Fibroblast of lung (primary cell): ENCODE measurements around the gene SELPLG. TPM values are rescaled to one million over a fixed set of nuclear protein-coding genes. Genes with fewer than 3 reads are reported as not detected.

ENCODE experiments used
- DNase-seq, 2 donors: peaks; one replicate each; pipeline versions ENCODE4 v3.0.0 to v3.0.0-alpha.2; 2010; ENCODE audit warnings: low read depth in 2 of 2
- H2AFZ ChIP-seq: 2 replicates; pipeline ENCODE4 v1.5.1; 2012; ENCODE audit warnings: low read length, control low read depth, inconsistent platforms
- H3K27ac ChIP-seq: 2 replicates; pipeline ENCODE4 v1.5.1; 2011; ENCODE audit warnings: low read length, control low read depth; ENCODE audit not compliant: insufficient read depth
- H3K27me3 ChIP-seq: 2 replicates; pipeline ENCODE4 v1.5.1; 2011; ENCODE audit warnings: mild to moderate bottlenecking, low read length; ENCODE audit not compliant: control insufficient read depth, insufficient read depth
- H3K36me3 ChIP-seq: 2 replicates; pipeline ENCODE4 v1.5.1; 2011; ENCODE audit warnings: low read length; ENCODE audit not compliant: control insufficient read depth, insufficient read depth
- H3K4me1 ChIP-seq: 2 replicates; pipeline ENCODE4 v1.5.1; 2011; ENCODE audit warnings: low read length; ENCODE audit not compliant: control insufficient read depth, insufficient read depth; ENCODE audit errors: extremely low read depth
- H3K4me2 ChIP-seq: 2 replicates; pipeline ENCODE4 v1.5.1; 2011; ENCODE audit warnings: low read length, control low read depth; ENCODE audit not compliant: insufficient read depth; ENCODE audit errors: extremely low read depth
- H3K4me3 ChIP-seq, 4 experiments: fragments of 200-600 bp in 1 of 4; sonication (generic) in 1 of 4; replicated peaks in 1 of 4; 2 replicates each; pipeline ENCODE4 v1.5.1; 2011 to 2016; ENCODE audit warnings: low read length in 4 of 4, low read depth in 3 of 4, mild to moderate bottlenecking in 3 of 4, control low read depth in 2 of 4, inconsistent platforms in 1 of 4, mixed read lengths in 1 of 4; ENCODE audit not compliant: insufficient read depth in 1 of 4; ENCODE audit errors: control extremely low read depth in 1 of 4
- H3K79me2 ChIP-seq: 2 replicates; pipeline ENCODE4 v1.5.1; 2012; ENCODE audit warnings: mild to moderate bottlenecking, low read length, inconsistent platforms; ENCODE audit not compliant: control insufficient read depth, insufficient read depth
- H3K9ac ChIP-seq: 2 replicates; pipeline ENCODE4 v1.5.1; 2011; ENCODE audit warnings: mild to moderate bottlenecking, low read length, control low read depth; ENCODE audit not compliant: insufficient read depth
- H3K9me3 ChIP-seq: 2 replicates; pipeline ENCODE4 v1.5.1; 2012; ENCODE audit warnings: low read depth, low read length; ENCODE audit not compliant: control insufficient read depth, insufficient read depth
- H4K20me1 ChIP-seq: 2 replicates; pipeline ENCODE4 v1.5.1; 2011; ENCODE audit warnings: low read length; ENCODE audit not compliant: control insufficient read depth, insufficient read depth; ENCODE audit errors: extremely low read depth
- CTCF ChIP-seq, 2 donors: IDR thresholded peaks in 1 of 2; conservative IDR thresholded peaks in 1 of 2; 1 replicate in 1 of 2; 2 replicates in 1 of 2; pipeline ENCODE4 v1.5.1; 2011 to 2012; ENCODE audit warnings: low read length in 2 of 2, control low read depth in 1 of 2, inconsistent platforms in 1 of 2, low read depth in 1 of 2, mild to moderate bottlenecking in 1 of 2
- EZH2 ChIP-seq: IDR thresholded peaks from 2 replicates; pipeline ENCODE4 v1.5.1; 2012; ENCODE audit warnings: low read length, control low read depth, mild to moderate bottlenecking; ENCODE audit errors: missing control alignments
- polyA plus RNA-seq, 2 donors: library from polyadenylated mRNA; depleted of rRNA in 1 of 2; stranded (reverse) in 1 of 2; unstranded in 1 of 2; fragments of >200 nt; gene quantifications; 2 replicates each; pipeline ENCODE4 v1.2.1, GENCODE V29; 2011 to 2012; ENCODE audit warnings: missing spikeins in 1 of 2
- total RNA-seq: library from RNA; depleted of rRNA; stranded (reverse); fragments of >200 nt; gene quantifications from 2 replicates; pipeline ENCODE4 v1.2.1, GENCODE V29; 2014

Gene SELPLG
- total and polyA plus RNA-seq, 2 donors (not counting 1 experiment from before 2014, with no cell fraction given) = 1.5 to 3.0 TPM

GRCh38 chr12:108613548-108613947, 20.1 kb downstream of the SELPLG start:
- H3K9me3 ChIP-seq = no peaks in the 10 kb centered on the region
- no peak overlapping the region for H2AFZ ChIP-seq
- DNase-seq = no peak
- no peaks in the 10 kb centered on the region for H3K79me2 ChIP-seq
- H3K4me1 ChIP-seq = peaks cover 26% of the 10 kb centered on the region
- no peaks in the 10 kb centered on the region for H3K36me3 ChIP-seq
- TF ChIP-seq CTCF (conservative IDR thresholded peaks at IDR 0.05 in 1 of 2, IDR thresholded peaks at IDR 0.05 in 1 of 2; ENCODE audit: low read depth in 1 of 2, low read length in 2 of 2) (no peak), EZH2 (no peak)
- no peaks in the 10 kb centered on the region for H4K20me1 ChIP-seq
- H3K27me3 ChIP-seq = no peaks in the 10 kb centered on the region
- H3K4me3 ChIP-seq = no peak overlapping the region
- no peak overlapping the region for H3K9ac ChIP-seq
- H3K27ac ChIP-seq = no peak overlapping the region
- H3K4me2 ChIP-seq = no peak overlapping the region

- no peak overlapping the region for H3K4me3 ChIP-seq
- no peaks in the 10 kb centered on the region for H3K36me3 ChIP-seq
- no peaks in the 10 kb centered on the region for H4K20me1 ChIP-seq
- H3K27me3 ChIP-seq = no peaks in the 10 kb centered on the region
- no peaks in the 10 kb centered on the region for H3K9me3 ChIP-seq
- peaks cover 27% of the 10 kb centered on the region for H3K4me1 ChIP-seq
- no peaks in the 10 kb centered on the region for H3K79me2 ChIP-seq
- no peak overlapping the region for H2AFZ ChIP-seq
- H3K9ac ChIP-seq = no peak overlapping the region
- no peak overlapping the region for H3K4me2 ChIP-seq
- DNase-seq = peak in 1 of 2 donors; percentile 47
- H3K27ac ChIP-seq = no peak overlapping the region
- TF ChIP-seq EZH2 = no peak
- no peak for TF ChIP-seq CTCF (conservative IDR thresholded peaks at IDR 0.05 in 1 of 2, IDR thresholded peaks at IDR 0.05 in 1 of 2; ENCODE audit: low read depth in 1 of 2, low read length in 2 of 2)
Observed at GRCh38 chr12:108612788-108613282, 20.9 kb downstream of the SELPLG start.

- H3K4me2 ChIP-seq = no peak overlapping the region
- H3K27me3 ChIP-seq = no peaks in the 10 kb centered on the region
- no peaks in the 10 kb centered on the region for H3K36me3 ChIP-seq
- H3K4me3 ChIP-seq = no peak overlapping the region
- H3K4me1 ChIP-seq = peaks cover 27% of the 10 kb centered on the region
- H3K79me2 ChIP-seq = no peaks in the 10 kb centered on the region
- DNase-seq = peak; percentile 80 to 97
- no peak overlapping the region for H2AFZ ChIP-seq
- no peak overlapping the region for H3K9ac ChIP-seq
- H4K20me1 ChIP-seq = no peaks in the 10 kb centered on the region
- H3K9me3 ChIP-seq = no peaks in the 10 kb centered on the region
- H3K27ac ChIP-seq = peak overlapping the region; percentile 23
- TF ChIP-seq CTCF (conservative IDR thresholded peaks at IDR 0.05 in 1 of 2, IDR thresholded peaks at IDR 0.05 in 1 of 2; ENCODE audit: low read depth in 1 of 2, low read length in 2 of 2) (peak; percentile 30 to 53), EZH2 (no peak)
Observed at GRCh38 chr12:108611884-108612415, 21.7 kb downstream of the SELPLG start.
